ENCODE measurements around the gene PDCD2L.
"Not testable (repeated sequence)": the region's sequence is repeated elsewhere in the genome, so short reads cannot be mapped to it uniquely, and the experiment has no call there.

PDCD2L gene

DNA sequence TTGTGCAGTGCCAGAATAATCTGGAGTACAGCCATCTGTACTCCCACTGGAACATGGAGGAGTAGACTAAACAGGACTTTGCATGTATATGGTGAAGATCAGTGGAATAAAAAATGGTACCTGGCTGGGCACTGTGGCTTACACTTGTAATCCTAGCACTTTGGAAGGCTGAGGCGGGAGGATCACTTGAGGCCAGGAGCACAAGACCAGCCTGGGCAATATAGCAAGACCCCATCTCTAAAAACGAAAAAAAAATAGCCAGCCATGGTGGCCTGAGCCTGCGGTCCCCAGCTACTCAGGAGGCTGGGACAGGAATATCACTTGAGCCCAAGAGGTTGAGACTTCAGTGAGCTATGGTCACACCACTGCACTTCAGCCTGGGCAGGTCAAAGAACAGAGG is 44.0 kb downstream of the PDCD2L start:
- Histone ChIP-seq H3K4me2 (ENCODE audit: insufficient read depth, low read length) (no peak overlapping the region), H3K27me3 (ENCODE audit: insufficient read depth, low read length, poor library complexity) (no peaks in the 10 kb centered on the region), H4K20me1 (ENCODE audit: insufficient read depth, low read length) (peaks cover 24% of the 10 kb centered on the region), H3K79me2 (ENCODE audit: insufficient read depth, low read length) (peaks cover 57% of the 10 kb centered on the region), H2AFZ (ENCODE audit: low read depth, low read length) (no peak overlapping the region), H3K36me3 (ENCODE audit: insufficient read depth, low read length) (peaks cover 98% of the 10 kb centered on the region), H3K9me3 (ENCODE audit: insufficient read depth, low read length, severe bottlenecking) (no peaks in the 10 kb centered on the region), H3K4me3 (ENCODE audit: low read depth in 1 of 2, low read length in 2 of 2) (no peak overlapping the region), H3K4me1 (ENCODE audit: insufficient read depth, low read length) (no peaks in the 10 kb centered on the region), H3K27ac (ENCODE audit: low read length) (no peak overlapping the region), H3K9ac (ENCODE audit: low read depth, low read length) (no peak overlapping the region)
- no peak for TF ChIP-seq EZH2 (IDR thresholded peaks at IDR 0.05; ENCODE audit: borderline replicate concordance, low read depth, low read length, severe bottlenecking)
- TF ChIP-seq, protein P1, sequence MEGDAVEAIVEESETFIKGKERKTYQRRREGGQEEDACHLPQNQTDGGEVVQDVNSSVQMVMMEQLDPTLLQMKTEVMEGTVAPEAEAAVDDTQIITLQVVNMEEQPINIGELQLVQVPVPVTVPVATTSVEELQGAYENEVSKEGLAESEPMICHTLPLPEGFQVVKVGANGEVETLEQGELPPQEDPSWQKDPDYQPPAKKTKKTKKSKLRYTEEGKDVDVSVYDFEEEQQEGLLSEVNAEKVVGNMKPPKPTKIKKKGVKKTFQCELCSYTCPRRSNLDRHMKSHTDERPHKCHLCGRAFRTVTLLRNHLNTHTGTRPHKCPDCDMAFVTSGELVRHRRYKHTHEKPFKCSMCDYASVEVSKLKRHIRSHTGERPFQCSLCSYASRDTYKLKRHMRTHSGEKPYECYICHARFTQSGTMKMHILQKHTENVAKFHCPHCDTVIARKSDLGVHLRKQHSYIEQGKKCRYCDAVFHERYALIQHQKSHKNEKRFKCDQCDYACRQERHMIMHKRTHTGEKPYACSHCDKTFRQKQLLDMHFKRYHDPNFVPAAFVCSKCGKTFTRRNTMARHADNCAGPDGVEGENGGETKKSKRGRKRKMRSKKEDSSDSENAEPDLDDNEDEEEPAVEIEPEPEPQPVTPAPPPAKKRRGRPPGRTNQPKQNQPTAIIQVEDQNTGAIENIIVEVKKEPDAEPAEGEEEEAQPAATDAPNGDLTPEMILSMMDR (IDR thresholded peaks at IDR 0.05; ENCODE audit: borderline replicate concordance, extremely low read depth, low read length, poor library complexity, severe bottlenecking) = no peak
- no peak for ATAC-seq (ENCODE audit: insufficient read depth, low read depth)
- no peak for DNase-seq

DNA sequence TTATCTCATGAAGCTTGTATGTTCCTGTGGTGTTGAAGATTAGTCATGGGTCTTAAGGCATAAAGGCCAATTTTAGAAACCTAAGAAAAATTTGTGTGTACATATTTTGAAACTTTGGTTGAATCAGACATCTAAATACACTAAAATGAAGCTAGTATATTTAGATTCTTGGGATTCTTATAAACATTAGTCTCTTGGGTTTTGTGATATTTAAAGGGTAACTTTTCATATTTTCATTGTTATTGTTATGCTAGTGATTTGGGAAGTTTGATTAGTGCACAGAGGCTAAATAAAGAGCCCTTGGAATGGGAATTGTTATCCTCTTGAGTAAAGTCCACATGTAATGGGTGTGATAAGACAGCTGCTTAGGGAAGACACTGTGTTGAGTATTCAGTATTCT is 48.5 kb downstream of the PDCD2L start:
- H3K9ac ChIP-seq (ENCODE audit: low read depth, low read length) = no peak overlapping the region
- H3K36me3 ChIP-seq (ENCODE audit: insufficient read depth, low read length) = peaks cover 92% of the 10 kb centered on the region
- ATAC-seq (ENCODE audit: insufficient read depth, low read depth) (no peak), DNase-seq (no peak)
- peaks cover 65% of the 10 kb centered on the region for H3K79me2 ChIP-seq (ENCODE audit: insufficient read depth, low read length)
- H3K27ac ChIP-seq (ENCODE audit: low read length) = no peak overlapping the region
- no peak overlapping the region for H3K4me3 ChIP-seq (ENCODE audit: low read depth in 1 of 2, low read length in 2 of 2)
- TF ChIP-seq, protein P1 (IDR thresholded peaks at IDR 0.05; ENCODE audit: borderline replicate concordance, extremely low read depth, low read length, poor library complexity, severe bottlenecking) = no peak
- no peak for TF ChIP-seq EZH2 (IDR thresholded peaks at IDR 0.05; ENCODE audit: borderline replicate concordance, low read depth, low read length, severe bottlenecking)
- H3K4me2 ChIP-seq (ENCODE audit: insufficient read depth, low read length) = no peak overlapping the region
- no peaks in the 10 kb centered on the region for H3K27me3 ChIP-seq (ENCODE audit: insufficient read depth, low read length, poor library complexity)
- H4K20me1 ChIP-seq (ENCODE audit: insufficient read depth, low read length) = peaks cover 27% of the 10 kb centered on the region
- H3K9me3 ChIP-seq (ENCODE audit: insufficient read depth, low read length, severe bottlenecking) = no peaks in the 10 kb centered on the region
- no peaks in the 10 kb centered on the region for H3K4me1 ChIP-seq (ENCODE audit: insufficient read depth, low read length)
- H2AFZ ChIP-seq (ENCODE audit: low read depth, low read length) = no peak overlapping the region

DNA sequence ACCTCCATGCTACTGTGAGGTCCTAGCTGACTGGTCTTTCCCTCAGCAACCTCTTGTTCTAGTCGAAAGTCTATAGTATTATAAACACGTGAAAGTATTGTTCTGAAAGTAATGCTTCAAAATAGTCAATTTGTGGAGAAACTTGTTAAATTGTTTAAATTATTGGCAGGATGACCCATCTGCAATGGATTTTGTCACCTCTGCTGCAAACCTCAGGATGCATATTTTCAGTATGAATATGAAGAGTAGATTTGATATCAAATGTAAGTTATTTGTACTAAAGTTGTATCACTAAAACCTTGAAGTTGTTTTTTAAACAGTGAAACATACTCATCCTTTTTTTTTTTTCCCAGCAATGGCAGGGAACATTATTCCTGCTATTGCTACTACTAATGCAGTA is 49.9 kb downstream of the PDCD2L start:
- TF ChIP-seq, protein P1 (IDR thresholded peaks at IDR 0.05; ENCODE audit: borderline replicate concordance, extremely low read depth, low read length, poor library complexity, severe bottlenecking) = no peak
- no peak for TF ChIP-seq EZH2 (IDR thresholded peaks at IDR 0.05; ENCODE audit: borderline replicate concordance, low read depth, low read length, severe bottlenecking)
- H3K4me3 ChIP-seq (ENCODE audit: low read depth in 1 of 2, low read length in 2 of 2) = no peak overlapping the region
- no peak overlapping the region for H2AFZ ChIP-seq (ENCODE audit: low read depth, low read length)
- peaks cover 93% of the 10 kb centered on the region for H3K36me3 ChIP-seq (ENCODE audit: insufficient read depth, low read length)
- no peaks in the 10 kb centered on the region for H3K9me3 ChIP-seq (ENCODE audit: insufficient read depth, low read length, severe bottlenecking)
- peaks cover 27% of the 10 kb centered on the region for H4K20me1 ChIP-seq (ENCODE audit: insufficient read depth, low read length)
- H3K4me2 ChIP-seq (ENCODE audit: insufficient read depth, low read length) = no peak overlapping the region
- no peaks in the 10 kb centered on the region for H3K27me3 ChIP-seq (ENCODE audit: insufficient read depth, low read length, poor library complexity)
- no peaks in the 10 kb centered on the region for H3K4me1 ChIP-seq (ENCODE audit: insufficient read depth, low read length)
- H3K79me2 ChIP-seq (ENCODE audit: insufficient read depth, low read length) = peaks cover 63% of the 10 kb centered on the region
- DNase-seq (no peak), ATAC-seq (ENCODE audit: insufficient read depth, low read depth) (no peak)
- no peak overlapping the region for H3K9ac ChIP-seq (ENCODE audit: low read depth, low read length)
- no peak overlapping the region for H3K27ac ChIP-seq (ENCODE audit: low read length)

DNA sequence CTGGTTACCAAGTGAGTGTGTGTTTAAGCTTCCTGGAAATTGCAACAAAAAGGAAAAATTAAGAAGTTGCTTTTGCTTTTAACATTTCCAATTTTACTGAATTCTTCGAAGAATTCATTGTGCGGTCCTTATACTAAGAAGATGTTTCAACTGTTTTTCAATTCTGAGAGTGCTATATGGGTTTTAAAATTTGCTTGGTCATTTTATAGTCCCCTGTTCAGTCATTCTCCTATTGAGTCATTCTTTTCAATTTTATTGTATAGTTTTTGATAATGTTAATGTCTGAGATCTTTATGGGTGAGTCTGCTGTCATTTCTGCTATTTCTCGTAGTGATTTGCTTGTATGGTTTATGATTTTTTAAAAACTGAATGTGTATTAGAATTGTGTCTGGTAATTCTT is 50.5 kb downstream of the PDCD2L start:
- Histone ChIP-seq H3K79me2 (ENCODE audit: insufficient read depth, low read length) (peaks cover 68% of the 10 kb centered on the region), H3K36me3 (ENCODE audit: insufficient read depth, low read length) (peaks cover 93% of the 10 kb centered on the region), H3K9ac (ENCODE audit: low read depth, low read length) (no peak overlapping the region), H3K27ac (ENCODE audit: low read length) (no peak overlapping the region), H3K9me3 (ENCODE audit: insufficient read depth, low read length, severe bottlenecking) (no peaks in the 10 kb centered on the region), H3K4me1 (ENCODE audit: insufficient read depth, low read length) (no peaks in the 10 kb centered on the region), H2AFZ (ENCODE audit: low read depth, low read length) (no peak overlapping the region), H3K27me3 (ENCODE audit: insufficient read depth, low read length, poor library complexity) (no peaks in the 10 kb centered on the region), H3K4me3 (ENCODE audit: low read depth in 1 of 2, low read length in 2 of 2) (no peak overlapping the region), H4K20me1 (ENCODE audit: insufficient read depth, low read length) (peaks cover 33% of the 10 kb centered on the region), H3K4me2 (ENCODE audit: insufficient read depth, low read length) (no peak overlapping the region)
- no peak for TF ChIP-seq EZH2 (IDR thresholded peaks at IDR 0.05; ENCODE audit: borderline replicate concordance, low read depth, low read length, severe bottlenecking)
- TF ChIP-seq, protein P1 (IDR thresholded peaks at IDR 0.05; ENCODE audit: borderline replicate concordance, extremely low read depth, low read length, poor library complexity, severe bottlenecking) = no peak
- ATAC-seq (ENCODE audit: insufficient read depth, low read depth) = no peak
- no peak for DNase-seq

DNA sequence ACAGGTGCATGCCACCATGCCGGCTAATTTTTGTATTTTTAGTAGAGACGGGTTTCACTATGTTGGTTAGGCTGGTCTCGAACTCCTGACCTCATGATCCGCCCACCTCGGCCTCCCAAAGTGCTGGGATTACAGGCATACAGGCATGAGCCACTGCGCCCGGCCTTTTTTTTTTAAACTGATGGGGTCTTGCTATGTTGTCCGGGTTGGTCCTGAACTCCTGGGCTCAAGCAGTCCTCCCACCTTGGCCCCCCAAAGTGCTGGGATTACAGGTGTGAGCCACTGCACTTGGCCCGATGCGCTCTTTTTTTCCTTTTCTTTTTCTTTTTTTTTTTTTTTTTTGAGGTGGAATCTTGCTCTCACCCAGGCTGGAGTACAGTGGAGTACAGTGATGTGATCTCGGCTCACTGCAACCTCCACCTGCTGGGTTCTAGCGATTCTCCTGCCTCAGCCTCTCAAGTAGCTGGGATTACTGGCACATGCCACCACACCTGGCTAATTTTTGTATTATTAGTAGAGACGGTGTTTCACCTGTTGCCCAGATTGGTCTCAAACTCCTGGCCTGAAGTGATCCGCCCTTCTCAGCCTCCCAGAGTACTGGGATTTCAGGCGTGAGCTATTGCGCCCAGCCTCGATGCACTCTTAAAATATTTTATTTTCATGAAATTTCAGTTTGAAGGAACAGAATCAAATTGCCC is 51.7 kb downstream of the PDCD2L start:
- not testable (repeated sequence) for H3K4me3 ChIP-seq (ENCODE audit: low read depth in 1 of 2, low read length in 2 of 2); H3K27me3 ChIP-seq (ENCODE audit: insufficient read depth, low read length, poor library complexity); H3K4me1 ChIP-seq (ENCODE audit: insufficient read depth, low read length); H3K9ac ChIP-seq (ENCODE audit: low read depth, low read length); H3K4me2 ChIP-seq (ENCODE audit: insufficient read depth, low read length); H2AFZ ChIP-seq (ENCODE audit: low read depth, low read length); H3K27ac ChIP-seq (ENCODE audit: low read length); DNase-seq; ATAC-seq (ENCODE audit: insufficient read depth, low read depth); H3K9me3 ChIP-seq (ENCODE audit: insufficient read depth, low read length, severe bottlenecking)
- peaks cover 44% of the 10 kb centered on the region for H4K20me1 ChIP-seq (ENCODE audit: insufficient read depth, low read length)
- peaks cover 93% of the 10 kb centered on the region for H3K36me3 ChIP-seq (ENCODE audit: insufficient read depth, low read length)
- peaks cover 73% of the 10 kb centered on the region for H3K79me2 ChIP-seq (ENCODE audit: insufficient read depth, low read length)
